ENCODE results near the gene HCFC1R1.

The HCFC1R1 gene

GRCh38 chr16:2976673-2977072 lies 47.1 kb downstream of the HCFC1R1 start:
- no peak for FAIRE-seq
- DNase-seq (ENCODE audit: low spot score): no peak

- FAIRE-seq: no peak
- no peak for DNase-seq (ENCODE audit: low spot score)
Measured at GRCh38 chr16:2976201-2976600, 47.5 kb downstream of the HCFC1R1 start.

GRCh38 chr16:2975161-2975795 lies 48.5 kb downstream of the HCFC1R1 start:
- DNase-seq (ENCODE audit: low spot score): no peak

GRCh38 chr16:2974319-2975056 lies 49.3 kb downstream of the HCFC1R1 start:
- DNase-seq (ENCODE audit: low spot score) (no peak), FAIRE-seq (no peak)

More at GRCh38 chr16:2975161-2975795, 48.5 kb downstream of the HCFC1R1 start:
- FAIRE-seq: no peak

DNA sequence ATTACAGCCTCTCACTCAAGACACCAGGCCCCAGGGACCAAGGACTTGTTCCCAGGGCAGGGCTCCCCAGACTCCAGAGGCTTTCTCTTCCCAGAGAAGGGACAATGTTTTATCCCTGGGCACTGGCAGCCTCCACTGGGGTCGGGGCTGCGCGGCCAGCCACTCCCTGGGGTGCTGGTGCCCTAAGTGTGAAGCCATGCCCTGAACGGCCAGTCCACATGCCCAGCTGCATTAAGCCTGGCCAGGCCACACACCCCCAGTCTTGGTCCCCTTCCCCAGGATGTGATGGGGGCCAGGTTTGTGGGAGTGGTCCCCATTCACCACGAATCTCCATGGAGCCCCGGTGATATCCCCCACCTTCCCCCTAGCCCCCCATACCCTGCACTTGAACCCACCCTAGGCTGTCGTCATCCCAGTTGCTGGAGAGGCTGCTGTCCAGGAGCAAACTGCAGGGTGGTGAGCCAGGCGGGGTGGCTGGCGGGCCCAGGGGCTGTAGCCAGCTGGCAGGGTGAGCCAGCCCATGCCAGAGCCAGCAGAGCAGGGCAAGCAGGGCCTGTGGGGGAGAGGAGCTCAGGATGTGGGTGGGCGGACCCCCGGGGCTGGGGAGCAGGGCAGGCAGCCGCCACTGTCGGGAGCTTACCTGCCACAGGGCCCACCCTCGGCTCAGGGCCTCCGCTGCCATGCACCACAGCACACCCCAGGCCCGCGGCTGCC lies 50.0 kb downstream of the HCFC1R1 start:
- no peak for DNase-seq (ENCODE audit: low spot score)
- no peak for FAIRE-seq

GRCh38 chr16:2973093-2973492 lies 50.6 kb downstream of the HCFC1R1 start:
- DNase-seq (ENCODE audit: low spot score): no peak
- FAIRE-seq: no peak
